Epithelial cell of prostate (primary cell): ENCODE data around the gene DNAH7.
"Not testable (repeated sequence)": the region's sequence is repeated elsewhere in the genome, so short reads cannot be mapped to it uniquely, and the experiment has no call there.

Source experiments
- DNase-seq: peaks from one replicate; pipeline ENCODE4 v3.0.0-alpha.2; 2011; ENCODE audit warnings: low read depth, low spot score
- H3K27ac ChIP-seq: fragments of 450-650 bp; 2 replicates; pipeline ENCODE4 v1.5.1; 2017; ENCODE audit warnings: mild to moderate bottlenecking

The DNAH7 gene

GRCh38 chr2:195695002-195695631, 373.5 kb downstream of the DNAH7 start:
- no peak for DNase-seq
- no peak overlapping the region for H3K27ac ChIP-seq

- H3K27ac ChIP-seq = no peak overlapping the region
- DNase-seq = no peak
Measured at GRCh38 chr2:195694553-195694952, 374.1 kb downstream of the DNAH7 start.

GRCh38 chr2:195692531-195692930, 376.1 kb downstream of the DNAH7 start:
- H3K27ac ChIP-seq, DNase-seq: not testable (repeated sequence)
